ENCODE data around the gene C11orf58. TPM values are rescaled to one million over a fixed set of nuclear protein-coding genes. Genes with fewer than 3 reads are reported as not detected.

Gene C11orf58
- polyA plus RNA-seq, 3 donors = 44.8 to 102 (median 94.5) TPM

GRCh38 chr11:16722581-16723344 lies 15.7 kb upstream of the C11orf58 start:
- no peak for TF ChIP-seq CTCF (IDR thresholded peaks at IDR 0.05)
- H3K36me3 Mint-ChIP-seq = no peaks in the 10 kb centered on the region

GRCh38 chr11:16727806-16728205 lies 10.6 kb upstream of the C11orf58 start:
- 100% methylated on average over 1 of the region's 3 CpGs for WGBS (ENCODE audit: insufficient coverage)
- no peak for DNase-seq
- Histone ChIP-seq H2AFZ (ENCODE audit: insufficient read depth, low read depth, low read length, poor library complexity, severe bottlenecking) (no peak overlapping the region), H3K27me3 (ENCODE audit: control insufficient read depth in 2 of 2, insufficient read depth in 2 of 2, low read length in 2 of 2) (no peaks in the 10 kb centered on the region), H3K9ac (ENCODE audit: insufficient read depth, low read length, poor library complexity, severe bottlenecking) (no peak overlapping the region), H3K79me2 (ENCODE audit: insufficient read depth, low read length) (no peaks in the 10 kb centered on the region), H4K20me1 (ENCODE audit: insufficient read depth, low read length) (no peaks in the 10 kb centered on the region), H3K36me3 (replicated peaks in 1 of 2; ENCODE audit: control insufficient read depth in 1 of 2, insufficient read depth in 2 of 2, low read length in 2 of 2) (no peaks in the 10 kb centered on the region), H3K4me1 (ENCODE audit: control insufficient read depth in 1 of 2, insufficient read depth in 2 of 2, low read length in 2 of 2) (no peaks in the 10 kb centered on the region), H3K9me3 (replicated peaks in 1 of 2; ENCODE audit: control insufficient read depth in 1 of 2, insufficient read depth in 1 of 2, low read length in 2 of 2) (no peaks in the 10 kb centered on the region), H3K27ac (ENCODE audit: low read depth in 1 of 2, low read length in 2 of 2) (no peak overlapping the region), H3K4me2 (replicated peaks; ENCODE audit: extremely low read depth, low read length, poor library complexity, severe bottlenecking) (no peak overlapping the region), H3K4me3 (replicated peaks in 1 of 3; ENCODE audit: low read depth in 2 of 3, low read length in 3 of 3) (no peak overlapping the region)
- Mint-ChIP-seq H3K27ac (no peak overlapping the region), H3K4me3 (no peak overlapping the region), H3K9me3 (peaks cover 0 to 16% (median 6%) of the 10 kb centered on the region in 7 donors), H3K27me3 (ENCODE audit: low read depth in 3 of 3) (peaks cover 2 to 6% (median 2%) of the 10 kb centered on the region in 3 donors), H3K36me3 (no peaks in the 10 kb centered on the region), H3K4me1 (no peaks in the 10 kb centered on the region)
- no peak for TF ChIP-seq CTCF (IDR thresholded peaks at IDR 0.05)
- intact Hi-C loops (cut with micrococcal nuclease) = no loop called here

More at GRCh38 chr11:16722581-16723344, 15.7 kb upstream of the C11orf58 start:
- Mint-ChIP-seq H3K9me3 (peaks cover 0 to 9% (median 0%) of the 10 kb centered on the region in 7 donors), H3K4me1 (no peaks in the 10 kb centered on the region), H3K27ac (no peak overlapping the region), H3K27me3 (ENCODE audit: low read depth in 3 of 3) (peaks cover 0 to 2% (median 0%) of the 10 kb centered on the region in 3 donors), H3K4me3 (no peak overlapping the region)
- no peak overlapping the region for H2AFZ ChIP-seq (ENCODE audit: insufficient read depth, low read depth, low read length, poor library complexity, severe bottlenecking)
- no peak overlapping the region for H3K9ac ChIP-seq (ENCODE audit: insufficient read depth, low read length, poor library complexity, severe bottlenecking)
- no CpG with 5 or more reads among the region's 3 CpGs for WGBS (ENCODE audit: insufficient coverage)
- H4K20me1 ChIP-seq (ENCODE audit: insufficient read depth, low read length) = no peaks in the 10 kb centered on the region
- DNase-seq = no peak
- no peaks in the 10 kb centered on the region for H3K79me2 ChIP-seq (ENCODE audit: insufficient read depth, low read length)
- no peaks in the 10 kb centered on the region for H3K36me3 ChIP-seq (replicated peaks in 1 of 2; ENCODE audit: control insufficient read depth in 1 of 2, insufficient read depth in 2 of 2, low read length in 2 of 2)
- no peak overlapping the region for H3K27ac ChIP-seq (ENCODE audit: low read depth in 1 of 2, low read length in 2 of 2)
- H3K27me3 ChIP-seq (ENCODE audit: control insufficient read depth in 2 of 2, insufficient read depth in 2 of 2, low read length in 2 of 2) = no peaks in the 10 kb centered on the region
- no peaks in the 10 kb centered on the region for H3K9me3 ChIP-seq (replicated peaks in 1 of 2; ENCODE audit: control insufficient read depth in 1 of 2, insufficient read depth in 1 of 2, low read length in 2 of 2)
- H3K4me2 ChIP-seq (replicated peaks; ENCODE audit: extremely low read depth, low read length, poor library complexity, severe bottlenecking) = no peak overlapping the region
- H3K4me1 ChIP-seq (ENCODE audit: control insufficient read depth in 1 of 2, insufficient read depth in 2 of 2, low read length in 2 of 2) = no peaks in the 10 kb centered on the region
- H3K4me3 ChIP-seq (replicated peaks in 1 of 3; ENCODE audit: low read depth in 2 of 3, low read length in 3 of 3) = no peak overlapping the region
- intact Hi-C loops (cut with micrococcal nuclease) = no loop called here

Data from CD14-positive monocyte (primary cell).